A549 (cell line): ENCODE data around the gene PYGM. TPM values are rescaled to one million over a fixed set of nuclear protein-coding genes. Genes with fewer than 3 reads are reported as not detected.

Source experiments
- ATAC-seq, 2 experiments: fragments of 200-7000 bp in 1 of 2; fragments of >200 bp in 1 of 2; cut with Nextera tagmentation in 1 of 2; cut with Tn5 transposase in 1 of 2; 3 replicates each; pipeline versions ENCODE4 v1.8.0 to v1.9.1; 2018 to 2020; ENCODE audit warnings: mild to moderate bottlenecking in 1 of 2, moderate library complexity in 1 of 2
- CTCF ChIA-PET: fragments of 300-600 bp; sonication (Branson Sonifier 250); formaldehyde crosslinking; extraction: SDS; loops from one replicate; lab custom pipeline; 2021; ENCODE audit warnings: antibody characterized with exemption, inconsistent platforms; lab: Yijun Ruan, JAX
- POLR2A ChIA-PET: fragments of 350-600 bp; formaldehyde crosslinking; extraction: SDS; loops from one replicate; lab custom pipeline; 2021; ENCODE audit warnings: antibody characterized with exemption, inconsistent platforms; lab: Yijun Ruan, JAX
- DNase-seq, 2 experiments: peaks; one replicate each; pipeline versions ENCODE4 v3.0.0 to v3.0.0-alpha.2; 2011 to 2016; ENCODE audit warnings: low read depth in 1 of 2, low spot score in 1 of 2
- FAIRE-seq: peaks from 2 replicates; lab custom pipeline; 2011; peaks lifted over from hg19 to GRCh38; lab: Jason Lieb, UNC
- H3K27ac ChIP-seq, 2 experiments: fragments of >200 bp; sonication (Bioruptor Twin); formaldehyde crosslinking; 3 replicates each; pipeline ENCODE4 v1.5.1; 2016 to 2017
- H3K4me1 ChIP-seq: fragments of >200 bp; sonication (Bioruptor Twin); formaldehyde crosslinking; 3 replicates; pipeline ENCODE4 v1.6.1; 2016
- H3K4me2 ChIP-seq: fragments of >200 bp; sonication (Bioruptor Twin); formaldehyde crosslinking; 3 replicates; pipeline ENCODE4 v1.6.1; 2016
- H3K4me3 ChIP-seq: fragments of >200 bp; sonication (Bioruptor Twin); formaldehyde crosslinking; 3 replicates; pipeline ENCODE4 v1.5.1; 2016
- H3K9me3 ChIP-seq: fragments of >200 bp; sonication (Bioruptor Twin); formaldehyde crosslinking; 3 replicates; pipeline ENCODE4 v1.6.1; 2016
- ESRRA ChIP-seq: fragments of 150-350 bp; IDR thresholded peaks from 2 replicates; pipeline ENCODE4 v1.6.1; 2014; ENCODE audit warnings: mild to moderate bottlenecking, low read length, borderline replicate concordance
- FOSL2 ChIP-seq, 2 experiments: fragments of 450-650 bp in 1 of 2; fragments of >200 bp in 1 of 2; sonication (Bioruptor Twin) in 1 of 2; formaldehyde crosslinking; IDR thresholded peaks; 2 replicates each; pipeline versions ENCODE4 v1.5.0 to v1.6.1; 2016 to 2020; ENCODE audit warnings: mild to moderate bottlenecking in 1 of 2, moderate library complexity in 1 of 2
- GATA3 ChIP-seq: IDR thresholded peaks from 2 replicates; pipeline ENCODE4 v1.6.1; 2012; ENCODE audit warnings: borderline replicate concordance
- HEYL ChIP-seq: fragments of 250-450 bp; sonication (Bioruptor Pico); IDR thresholded peaks from 2 replicates; pipeline ENCODE4 v1.8.0; 2021; ENCODE audit warnings: mild to moderate bottlenecking, moderate library complexity
- HOXA7 ChIP-seq: fragments of 250-450 bp; sonication (Bioruptor Pico); IDR thresholded peaks from 2 replicates; pipeline ENCODE4 v1.5.0; 2020; ENCODE audit warnings: mild to moderate bottlenecking, moderate library complexity
- KDM5A ChIP-seq: fragments of 200-600 bp; sonication (generic); IDR thresholded peaks from 2 replicates; pipeline ENCODE4 v1.6.1; 2016; ENCODE audit warnings: antibody characterized with exemption, mild to moderate bottlenecking
- NFE2L2 ChIP-seq: fragments of 150-350 bp; conservative IDR thresholded peaks from 2 replicates; pipeline ENCODE4 v1.6.1; 2014; ENCODE audit warnings: low read length
- NR3C1 ChIP-seq: fragments of >200 bp; sonication (Bioruptor Twin); formaldehyde crosslinking; IDR thresholded peaks from 3 replicates; pipeline ENCODE4 v1.6.1; 2017
- PHF8 ChIP-seq: fragments of 200-600 bp; sonication (generic); IDR thresholded peaks from 2 replicates; pipeline ENCODE4 v1.6.1; 2016; ENCODE audit warnings: low read depth, mild to moderate bottlenecking, antibody characterized with exemption, moderate library complexity, borderline replicate concordance
- RAD21 ChIP-seq, 2 experiments: fragments of >200 bp in 1 of 2; sonication (Bioruptor Twin) in 1 of 2; formaldehyde crosslinking in 1 of 2; IDR thresholded peaks in 1 of 2; conservative IDR thresholded peaks in 1 of 2; 2 replicates in 1 of 2; 3 replicates in 1 of 2; pipeline ENCODE4 v1.6.1; 2012 to 2018; ENCODE audit warnings: inconsistent platforms in 1 of 2
- RCOR1 ChIP-seq: fragments of 150-350 bp; IDR thresholded peaks from 2 replicates; pipeline ENCODE4 v1.6.1; 2014; ENCODE audit warnings: antibody characterized with exemption, low read length, low read depth
- RNF2 ChIP-seq: fragments of 200-600 bp; sonication (generic); IDR thresholded peaks from 2 replicates; pipeline ENCODE4 v1.6.1; 2016; ENCODE audit warnings: low read depth, mild to moderate bottlenecking, antibody characterized with exemption, moderate library complexity, borderline replicate concordance
- ZFP36 ChIP-seq: fragments of 450-650 bp; IDR thresholded peaks from 2 replicates; pipeline ENCODE4 v1.6.1; 2014; ENCODE audit warnings: borderline replicate concordance; ENCODE audit not compliant: partially characterized antibody
- WGBS: methylation state at CpG from one replicate; pipeline ENCODE4 v1.1.6; 2017; ENCODE audit errors: missing lambda C conversion rate; 5-methylcytosine and 5-hydroxymethylcytosine counted together
- polyA plus RNA-seq, 4 experiments: library from polyadenylated mRNA; depleted of rRNA in 3 of 4; stranded (reverse); fragments of >200 nt; fragmentation: RNase III in 1 of 4; extraction: RNeasy Plus Mini Kit Qiagen cat#74134 plus additional on column Dnase treatment in 1 of 4; gene quantifications; 2 replicates in 3 of 4; 3 replicates in 1 of 4; pipeline ENCODE4 v1.2.3, GENCODE V29; 2011 to 2017
- TF ChIP-seq, protein P1 (sequence below): fragments of 450-650 bp; IDR thresholded peaks from 2 replicates; pipeline ENCODE4 v1.6.1; 2014; ENCODE audit warnings: antibody characterized with exemption
- TF ChIP-seq, protein P2 (sequence below): fragments of >200 bp; sonication (Bioruptor Twin); formaldehyde crosslinking; IDR thresholded peaks from 3 replicates; pipeline ENCODE4 v1.6.1; 2016
- TF ChIP-seq, protein P3 (sequence below): fragments of 200-600 bp; sonication (generic); IDR thresholded peaks from 2 replicates; pipeline ENCODE4 v1.6.1; 2016; ENCODE audit warnings: antibody characterized with exemption, mild to moderate bottlenecking, moderate library complexity
- TF ChIP-seq, protein P4 (sequence below): fragments of >200 bp; sonication (Bioruptor Twin); formaldehyde crosslinking; IDR thresholded peaks from 2 replicates; pipeline ENCODE4 v1.6.1; 2016

The PYGM gene
- polyA plus RNA-seq, 2 of the 4 experiments (the other 2 are of a cell fraction), result 0.22 to 0.23 TPM

DNA sequence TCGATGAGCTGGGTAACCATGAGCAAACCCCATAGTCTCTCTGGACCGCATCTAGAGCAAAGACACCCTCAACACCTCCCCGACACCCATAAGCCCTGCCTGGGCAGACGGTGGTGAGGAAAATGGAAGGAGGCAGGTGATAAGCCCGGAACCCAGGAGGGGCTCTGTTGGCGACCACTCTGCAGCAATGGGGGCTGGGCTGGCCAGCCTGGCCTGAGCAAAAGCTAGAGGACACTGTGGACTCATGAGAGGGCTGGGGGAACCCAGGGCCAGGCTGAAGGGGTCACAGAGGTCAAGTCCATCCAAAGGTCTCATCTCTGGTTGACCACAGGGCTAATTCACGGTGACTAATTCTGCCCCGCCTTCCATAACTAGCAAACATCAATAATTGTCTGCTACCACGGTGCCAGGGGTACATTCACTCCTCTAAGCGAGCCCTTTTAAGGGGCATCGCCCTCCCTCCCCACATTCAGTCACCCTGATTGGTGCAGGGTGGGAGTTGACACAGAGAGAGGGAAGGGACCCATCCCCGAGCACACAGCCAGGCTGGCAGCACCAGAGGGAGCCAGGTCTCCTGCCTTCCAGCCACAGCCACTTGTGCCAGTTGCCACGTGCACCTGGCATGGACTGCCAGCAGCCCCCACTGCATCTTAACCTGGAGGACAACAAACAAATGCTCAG, 4.0 kb downstream of the PYGM start:
- no peak overlapping the region for H3K4me2 ChIP-seq
- POLR2A ChIA-PET, result interaction anchor here (0.7 kb wide), 1 partner anchor 23 kb away, joined by 3 read pairs; the partner anchor contains the start of gene SF1
- TF ChIP-seq NFE2L2, result no peak
- no peak for TF ChIP-seq KDM5A
- TF ChIP-seq PHF8, result no peak
- TF ChIP-seq, protein P1, sequence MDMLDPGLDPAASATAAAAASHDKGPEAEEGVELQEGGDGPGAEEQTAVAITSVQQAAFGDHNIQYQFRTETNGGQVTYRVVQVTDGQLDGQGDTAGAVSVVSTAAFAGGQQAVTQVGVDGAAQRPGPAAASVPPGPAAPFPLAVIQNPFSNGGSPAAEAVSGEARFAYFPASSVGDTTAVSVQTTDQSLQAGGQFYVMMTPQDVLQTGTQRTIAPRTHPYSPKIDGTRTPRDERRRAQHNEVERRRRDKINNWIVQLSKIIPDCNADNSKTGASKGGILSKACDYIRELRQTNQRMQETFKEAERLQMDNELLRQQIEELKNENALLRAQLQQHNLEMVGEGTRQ, result no peak
- TF ChIP-seq RAD21 (conservative IDR thresholded peaks at IDR 0.05 in 1 of 2, IDR thresholded peaks at IDR 0.05 in 1 of 2), result no peak
- no peaks in the 10 kb centered on the region for H3K4me1 ChIP-seq
- FAIRE-seq, result no peak
- DNase-seq, result no peak
- CTCF ChIA-PET, result interaction anchor here (0.8 to 13.0 kb wide), 3 partner anchors 12 to 18 kb away, joined by 3 to 104 read pairs (median 4); partner anchors contain the start of gene RASGRP2
- H3K27ac ChIP-seq, result no peak overlapping the region
- ATAC-seq, result no peak
- H3K9me3 ChIP-seq, result no peaks in the 10 kb centered on the region
- WGBS, result 77% methylated on average over 13 of the region's 13 CpGs
- H3K4me3 ChIP-seq, result no peak overlapping the region

DNA sequence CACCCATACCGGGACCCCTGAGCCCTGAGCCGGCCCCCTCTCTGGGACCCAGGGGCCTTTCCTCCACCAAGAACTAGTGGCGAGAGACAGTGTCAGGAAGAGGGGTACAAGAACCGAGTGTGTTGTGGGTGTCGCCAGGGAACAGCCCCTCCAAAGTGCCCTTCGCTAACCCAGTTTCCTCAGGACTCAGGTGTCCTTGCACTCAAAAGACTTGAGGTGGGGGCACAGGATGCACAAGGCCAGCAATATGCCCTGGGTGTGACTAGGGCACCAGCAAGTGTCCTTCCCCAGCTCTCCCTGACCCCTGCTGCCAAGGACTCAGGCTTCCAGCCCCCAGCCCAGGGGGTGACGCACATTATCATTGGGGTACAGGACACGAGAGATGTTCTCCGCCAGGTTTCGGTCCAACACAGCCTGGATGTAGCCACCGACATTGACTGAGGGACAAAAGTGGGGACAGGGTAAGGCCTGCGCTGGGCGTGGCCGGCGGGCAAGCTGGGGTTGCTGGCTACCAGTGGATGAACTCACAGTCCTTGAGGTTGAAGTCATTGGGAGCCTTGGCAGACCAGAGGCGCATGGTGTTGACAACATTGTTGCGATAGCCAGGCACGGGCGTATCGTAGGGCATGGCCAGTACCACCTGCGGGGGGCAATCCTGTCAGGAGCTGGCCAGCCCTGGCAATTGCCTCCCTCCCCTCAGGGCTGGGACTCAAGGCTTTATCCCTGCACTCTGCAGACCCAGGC, 4.7 kb downstream of the PYGM start:
- no peak for TF ChIP-seq ESRRA
- no peak for TF ChIP-seq ZFP36
- H3K9me3 ChIP-seq, result no peaks in the 10 kb centered on the region
- H3K4me1 ChIP-seq, result no peaks in the 10 kb centered on the region
- H3K4me3 ChIP-seq, result no peak overlapping the region
- ChIA-PET POLR2A (interaction anchor here (0.6 kb wide), 1 partner anchor 23 kb away, joined by 3 read pairs; the partner anchor contains the start of gene SF1), CTCF (interaction anchor here (0.6 to 13.0 kb wide), 4 partner anchors 13 to 445 kb away, joined by 3 to 104 read pairs (median 4); partner anchors contain the start of gene RASGRP2)
- no peak for ATAC-seq
- no peak for DNase-seq
- FAIRE-seq, result no peak
- no peak overlapping the region for H3K27ac ChIP-seq
- 94% methylated on average over 14 of the region's 21 CpGs for WGBS
- no peak overlapping the region for H3K4me2 ChIP-seq

DNA sequence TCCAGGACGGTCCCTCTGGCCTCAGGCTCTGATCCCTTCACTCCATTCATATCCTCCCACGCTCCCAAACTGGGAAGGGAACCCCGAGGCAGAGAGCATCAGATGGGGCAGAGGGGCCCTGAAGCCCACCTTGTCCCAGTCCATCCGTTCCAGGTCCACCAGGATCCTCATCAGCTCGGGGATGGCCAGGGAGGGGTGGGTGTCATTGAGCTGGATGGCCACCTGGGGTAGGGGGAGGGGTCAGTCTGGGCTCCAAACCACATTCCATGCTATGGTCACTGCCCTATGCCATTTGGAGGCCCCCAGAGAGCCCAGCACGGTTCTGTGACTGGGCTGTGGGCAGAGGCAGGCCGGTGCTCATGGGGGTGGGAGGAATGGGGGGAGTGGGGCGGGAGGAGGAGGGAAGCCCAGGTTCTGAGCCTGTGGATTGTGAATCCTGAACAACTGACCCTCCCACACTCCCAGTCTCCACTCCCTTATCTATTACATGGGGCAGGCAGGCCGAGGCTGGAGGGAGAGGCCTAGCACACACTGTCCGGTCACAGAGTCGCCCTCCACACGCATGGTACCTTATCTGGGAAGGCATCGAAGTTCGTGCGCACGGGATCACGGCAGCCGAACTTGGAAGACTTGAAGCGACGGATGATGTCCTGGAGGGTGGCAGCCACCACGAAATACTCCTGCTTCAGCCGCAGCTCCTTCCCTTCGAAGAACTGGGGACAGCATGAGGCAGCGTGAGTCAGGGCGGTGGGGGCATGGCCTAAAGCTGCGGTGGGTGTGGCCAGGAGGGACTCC, 5.5 kb downstream of the PYGM start:
- Histone ChIP-seq H3K4me2 (no peak overlapping the region), H3K4me1 (no peaks in the 10 kb centered on the region), H3K9me3 (no peaks in the 10 kb centered on the region)
- DNase-seq, result no peak
- POLR2A ChIA-PET, result interaction anchor here (0.6 kb wide), 1 partner anchor 24 kb away, joined by 3 read pairs; the partner anchor contains the start of gene SF1
- WGBS, result 84% methylated on average over 22 of the region's 26 CpGs
- TF ChIP-seq RCOR1, result no peak
- TF ChIP-seq, protein P2, sequence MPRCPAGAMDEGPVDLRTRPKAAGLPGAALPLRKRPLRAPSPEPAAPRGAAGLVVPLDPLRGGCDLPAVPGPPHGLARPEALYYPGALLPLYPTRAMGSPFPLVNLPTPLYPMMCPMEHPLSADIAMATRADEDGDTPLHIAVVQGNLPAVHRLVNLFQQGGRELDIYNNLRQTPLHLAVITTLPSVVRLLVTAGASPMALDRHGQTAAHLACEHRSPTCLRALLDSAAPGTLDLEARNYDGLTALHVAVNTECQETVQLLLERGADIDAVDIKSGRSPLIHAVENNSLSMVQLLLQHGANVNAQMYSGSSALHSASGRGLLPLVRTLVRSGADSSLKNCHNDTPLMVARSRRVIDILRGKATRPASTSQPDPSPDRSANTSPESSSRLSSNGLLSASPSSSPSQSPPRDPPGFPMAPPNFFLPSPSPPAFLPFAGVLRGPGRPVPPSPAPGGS, result no peak
- TF ChIP-seq, all 56 proteins: peak for 0
- CTCF ChIA-PET, result interaction anchor here (0.6 to 13.0 kb wide), 5 partner anchors 12 to 444 kb away, joined by 3 to 104 read pairs (median 4); partner anchors contain the start of gene RASGRP2
- H3K27ac ChIP-seq, result no peak overlapping the region
- ATAC-seq (no peak), FAIRE-seq (no peak)
- H3K4me3 ChIP-seq, result no peak overlapping the region

DNA sequence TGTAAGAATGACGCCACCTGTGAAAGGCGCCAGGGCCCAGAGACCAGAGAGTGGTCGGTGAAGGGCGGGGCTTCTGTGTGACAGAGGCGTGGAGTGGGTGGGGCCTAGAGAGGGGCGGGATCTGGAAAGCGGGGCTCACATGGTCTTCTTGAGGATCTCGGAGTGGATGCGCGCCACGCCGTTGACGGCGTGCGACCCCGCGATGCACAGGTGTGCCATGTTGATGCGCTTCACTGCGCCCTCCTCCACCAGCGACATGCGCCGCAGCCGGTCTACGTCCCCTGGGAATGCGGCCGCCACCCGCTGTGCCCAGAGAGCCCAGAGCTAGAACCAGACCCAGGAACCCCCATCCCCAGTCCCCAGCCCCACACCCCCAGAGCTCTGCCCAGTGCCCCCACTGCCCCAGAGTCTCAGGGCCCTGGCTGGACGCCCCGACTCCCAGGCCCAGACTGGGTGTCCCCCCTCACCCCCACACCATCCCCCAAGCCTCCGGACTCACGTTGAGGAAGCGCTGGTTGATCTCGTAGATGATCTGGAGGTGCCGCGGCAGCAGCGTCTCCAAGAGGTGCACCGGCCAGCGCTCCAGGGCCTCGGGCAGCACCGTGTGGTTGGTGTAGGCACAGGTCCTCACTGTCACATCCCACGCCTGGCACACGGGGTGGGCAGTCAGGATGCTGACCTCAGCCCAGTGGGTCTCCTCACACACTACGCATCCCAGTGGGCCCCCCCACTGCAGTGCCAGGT, 6.2 kb downstream of the PYGM start:
- FAIRE-seq (no peak), DNase-seq (no peak), ATAC-seq (no peak)
- no peak overlapping the region for H3K4me2 ChIP-seq
- ChIA-PET POLR2A (no interaction called here), CTCF (interaction anchor here (2.3 to 13.0 kb wide), 2 partner anchors 12 to 14 kb away, joined by 12 to 104 read pairs; partner anchors contain the start of gene RASGRP2)
- WGBS, result 92% methylated on average over 36 of the region's 43 CpGs
- no peaks in the 10 kb centered on the region for H3K9me3 ChIP-seq
- no peaks in the 10 kb centered on the region for H3K4me1 ChIP-seq
- H3K27ac ChIP-seq, result no peak overlapping the region
- no peak overlapping the region for H3K4me3 ChIP-seq
- TF ChIP-seq RNF2 (no peak), GATA3 (no peak), HOXA7 (CRISPR knock-in tag) (no peak), NR3C1 (no peak), ZFP36 (no peak), FOSL2 (IDR thresholded peaks at IDR 0.05) (no peak), FOSL2 (CRISPR knock-in tag; IDR thresholded peaks at IDR 0.05) (no peak), HEYL (CRISPR knock-in tag) (no peak)
- TF ChIP-seq, protein P3, sequence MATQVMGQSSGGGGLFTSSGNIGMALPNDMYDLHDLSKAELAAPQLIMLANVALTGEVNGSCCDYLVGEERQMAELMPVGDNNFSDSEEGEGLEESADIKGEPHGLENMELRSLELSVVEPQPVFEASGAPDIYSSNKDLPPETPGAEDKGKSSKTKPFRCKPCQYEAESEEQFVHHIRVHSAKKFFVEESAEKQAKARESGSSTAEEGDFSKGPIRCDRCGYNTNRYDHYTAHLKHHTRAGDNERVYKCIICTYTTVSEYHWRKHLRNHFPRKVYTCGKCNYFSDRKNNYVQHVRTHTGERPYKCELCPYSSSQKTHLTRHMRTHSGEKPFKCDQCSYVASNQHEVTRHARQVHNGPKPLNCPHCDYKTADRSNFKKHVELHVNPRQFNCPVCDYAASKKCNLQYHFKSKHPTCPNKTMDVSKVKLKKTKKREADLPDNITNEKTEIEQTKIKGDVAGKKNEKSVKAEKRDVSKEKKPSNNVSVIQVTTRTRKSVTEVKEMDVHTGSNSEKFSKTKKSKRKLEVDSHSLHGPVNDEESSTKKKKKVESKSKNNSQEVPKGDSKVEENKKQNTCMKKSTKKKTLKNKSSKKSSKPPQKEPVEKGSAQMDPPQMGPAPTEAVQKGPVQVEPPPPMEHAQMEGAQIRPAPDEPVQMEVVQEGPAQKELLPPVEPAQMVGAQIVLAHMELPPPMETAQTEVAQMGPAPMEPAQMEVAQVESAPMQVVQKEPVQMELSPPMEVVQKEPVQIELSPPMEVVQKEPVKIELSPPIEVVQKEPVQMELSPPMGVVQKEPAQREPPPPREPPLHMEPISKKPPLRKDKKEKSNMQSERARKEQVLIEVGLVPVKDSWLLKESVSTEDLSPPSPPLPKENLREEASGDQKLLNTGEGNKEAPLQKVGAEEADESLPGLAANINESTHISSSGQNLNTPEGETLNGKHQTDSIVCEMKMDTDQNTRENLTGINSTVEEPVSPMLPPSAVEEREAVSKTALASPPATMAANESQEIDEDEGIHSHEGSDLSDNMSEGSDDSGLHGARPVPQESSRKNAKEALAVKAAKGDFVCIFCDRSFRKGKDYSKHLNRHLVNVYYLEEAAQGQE, result no peak
- TF ChIP-seq, protein P4, sequence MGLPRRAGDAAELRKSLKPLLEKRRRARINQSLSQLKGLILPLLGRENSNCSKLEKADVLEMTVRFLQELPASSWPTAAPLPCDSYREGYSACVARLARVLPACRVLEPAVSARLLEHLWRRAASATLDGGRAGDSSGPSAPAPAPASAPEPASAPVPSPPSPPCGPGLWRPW, result no peak
